ENCODE measurements around the gene TM7SF2.
"Not testable (repeated sequence)": the region's sequence is repeated elsewhere in the genome, so short reads cannot be mapped to it uniquely, and the experiment has no call there.

Gene TM7SF2

DNA sequence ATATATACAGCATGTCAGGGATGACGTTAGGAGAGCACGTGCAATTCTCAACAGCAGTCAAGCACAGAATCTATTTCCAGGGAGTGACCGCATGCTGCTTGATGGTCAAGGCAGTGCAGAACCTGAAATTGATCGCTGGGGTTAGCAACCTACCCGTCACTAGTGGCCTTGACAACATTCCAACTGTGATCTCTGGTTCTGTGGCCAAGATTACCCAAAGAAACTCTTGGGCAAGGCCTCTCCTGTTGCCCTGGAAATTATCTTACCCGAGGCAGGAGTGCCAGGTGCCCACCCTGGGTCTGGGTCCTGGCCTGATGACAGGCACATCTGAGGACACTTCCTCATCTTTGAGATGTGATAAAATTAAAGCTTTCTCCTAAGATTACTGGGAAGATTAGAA, 2.2 kb downstream of the TM7SF2 start:
- TF ChIP-seq, protein P1, sequence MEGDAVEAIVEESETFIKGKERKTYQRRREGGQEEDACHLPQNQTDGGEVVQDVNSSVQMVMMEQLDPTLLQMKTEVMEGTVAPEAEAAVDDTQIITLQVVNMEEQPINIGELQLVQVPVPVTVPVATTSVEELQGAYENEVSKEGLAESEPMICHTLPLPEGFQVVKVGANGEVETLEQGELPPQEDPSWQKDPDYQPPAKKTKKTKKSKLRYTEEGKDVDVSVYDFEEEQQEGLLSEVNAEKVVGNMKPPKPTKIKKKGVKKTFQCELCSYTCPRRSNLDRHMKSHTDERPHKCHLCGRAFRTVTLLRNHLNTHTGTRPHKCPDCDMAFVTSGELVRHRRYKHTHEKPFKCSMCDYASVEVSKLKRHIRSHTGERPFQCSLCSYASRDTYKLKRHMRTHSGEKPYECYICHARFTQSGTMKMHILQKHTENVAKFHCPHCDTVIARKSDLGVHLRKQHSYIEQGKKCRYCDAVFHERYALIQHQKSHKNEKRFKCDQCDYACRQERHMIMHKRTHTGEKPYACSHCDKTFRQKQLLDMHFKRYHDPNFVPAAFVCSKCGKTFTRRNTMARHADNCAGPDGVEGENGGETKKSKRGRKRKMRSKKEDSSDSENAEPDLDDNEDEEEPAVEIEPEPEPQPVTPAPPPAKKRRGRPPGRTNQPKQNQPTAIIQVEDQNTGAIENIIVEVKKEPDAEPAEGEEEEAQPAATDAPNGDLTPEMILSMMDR (conservative IDR thresholded peaks at IDR 0.05; ENCODE audit: low read depth, low read length): no peak
- DNase-seq (ENCODE audit: low read depth): no peak
- H3K4me3 ChIP-seq (ENCODE audit: low read length): no peak overlapping the region

DNA sequence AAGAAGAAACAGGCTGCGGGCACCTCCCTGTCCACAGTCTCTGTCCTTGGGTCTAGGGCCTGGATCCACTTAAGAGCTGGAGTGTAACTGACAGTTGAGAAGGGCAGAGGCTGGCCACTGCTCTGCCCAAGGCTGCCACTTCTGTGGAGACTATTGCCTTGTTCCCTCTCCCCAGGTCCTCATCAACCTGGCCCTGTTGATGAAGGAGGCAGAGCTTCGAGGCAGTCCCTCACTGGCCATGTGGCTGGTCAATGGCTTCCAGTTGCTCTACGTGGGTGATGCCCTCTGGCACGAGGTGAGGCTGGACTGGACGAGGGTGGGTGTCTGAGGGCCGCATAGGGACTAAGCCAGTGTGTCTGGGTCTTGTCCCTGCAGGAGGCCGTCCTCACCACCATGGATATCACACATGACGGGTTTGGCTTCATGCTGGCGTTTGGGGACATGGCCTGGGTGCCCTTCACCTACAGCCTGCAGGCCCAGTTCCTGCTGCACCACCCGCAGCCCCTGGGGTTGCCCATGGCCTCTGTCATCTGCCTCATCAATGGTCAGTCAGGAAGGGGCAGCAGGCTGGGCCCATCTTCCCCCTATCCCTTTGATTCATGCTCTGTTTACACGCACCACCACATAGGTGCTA, 3.0 kb downstream of the TM7SF2 start:
- DNase-seq (ENCODE audit: low read depth): no peak
- no peak overlapping the region for H3K4me3 ChIP-seq (ENCODE audit: low read length)
- TF ChIP-seq, protein P1 (conservative IDR thresholded peaks at IDR 0.05; ENCODE audit: low read depth, low read length): no peak

DNA sequence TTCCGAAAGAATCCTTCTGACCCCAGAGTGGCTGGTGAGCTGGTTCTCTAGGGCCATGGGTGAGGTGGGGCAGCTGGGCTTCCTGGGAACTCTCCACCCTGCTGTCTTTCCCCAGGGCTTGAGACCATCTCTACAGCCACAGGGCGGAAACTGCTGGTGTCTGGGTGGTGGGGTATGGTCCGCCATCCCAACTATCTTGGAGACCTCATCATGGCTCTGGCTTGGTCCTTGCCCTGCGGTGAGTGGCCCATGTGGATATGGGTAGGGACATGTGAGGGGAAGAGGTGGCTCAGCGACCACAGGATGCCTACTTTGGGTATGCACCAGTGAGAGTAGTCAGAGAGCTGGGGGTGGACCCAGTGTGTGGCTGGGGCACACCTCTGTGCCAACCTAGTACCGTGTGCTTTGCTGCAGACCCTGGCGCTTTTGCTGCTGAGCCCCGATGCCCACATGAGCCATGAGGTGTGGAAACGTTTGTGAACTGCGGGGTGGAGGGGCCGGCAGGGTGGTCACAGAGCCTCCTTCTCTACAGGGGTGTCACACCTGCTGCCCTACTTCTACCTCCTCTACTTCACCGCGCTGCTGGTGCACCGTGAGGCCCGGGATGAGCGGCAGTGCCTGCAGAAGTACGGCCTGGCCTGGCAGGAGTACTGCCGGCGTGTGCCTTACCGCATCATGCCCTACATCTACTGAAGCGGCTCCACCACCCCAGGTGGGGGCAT, 3.9 kb downstream of the TM7SF2 start:
- TF ChIP-seq, protein P1 (conservative IDR thresholded peaks at IDR 0.05; ENCODE audit: low read depth, low read length): no peak
- H3K4me3 ChIP-seq (ENCODE audit: low read length): no peak overlapping the region
- no peak for DNase-seq (ENCODE audit: low read depth)

DNA sequence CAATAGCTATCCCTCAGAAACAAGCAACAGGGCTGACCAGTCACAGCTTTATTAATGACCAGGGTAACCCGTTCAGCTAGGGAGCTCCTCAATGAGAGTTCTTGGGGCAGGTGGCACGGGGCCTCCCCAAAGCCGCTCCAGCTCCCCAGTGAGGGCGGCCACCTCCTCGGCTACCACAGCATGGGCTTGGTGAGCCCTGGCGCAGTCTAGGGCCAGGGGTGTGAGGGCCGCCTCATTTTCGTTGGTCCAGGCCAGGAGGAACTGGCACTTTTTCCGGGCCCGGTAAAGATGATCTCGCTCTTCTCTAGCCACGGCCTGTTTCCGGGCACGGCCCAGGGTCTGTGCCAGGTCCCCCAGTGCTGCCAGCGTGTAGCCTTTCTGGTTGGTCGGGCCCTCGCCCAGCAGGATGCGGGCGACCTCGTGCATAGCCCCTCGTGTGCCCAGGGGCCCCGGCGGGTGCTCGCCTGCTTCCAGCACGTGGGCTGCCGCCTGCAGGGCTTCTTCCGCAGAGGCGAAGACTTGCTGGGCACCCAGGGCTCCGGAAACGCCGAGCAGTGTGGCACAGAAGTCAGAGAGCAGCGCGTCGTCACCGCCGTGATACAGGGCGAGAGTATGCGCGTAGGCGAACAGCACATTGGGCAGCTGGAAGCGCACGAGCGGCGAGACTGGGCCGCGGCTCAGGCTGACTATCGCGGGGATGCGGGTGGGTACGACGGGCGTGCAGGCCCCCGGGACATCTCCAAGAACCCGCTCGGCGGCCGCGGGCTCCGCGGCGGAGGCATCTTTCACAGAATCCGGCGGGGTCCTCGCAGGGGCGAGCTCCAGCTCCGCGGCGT, 4.9 kb downstream of the TM7SF2 start:
- H3K4me3 ChIP-seq (ENCODE audit: low read length): peak overlapping the region; percentile 79
- TF ChIP-seq, protein P1 (conservative IDR thresholded peaks at IDR 0.05; ENCODE audit: low read depth, low read length): no peak

DNA sequence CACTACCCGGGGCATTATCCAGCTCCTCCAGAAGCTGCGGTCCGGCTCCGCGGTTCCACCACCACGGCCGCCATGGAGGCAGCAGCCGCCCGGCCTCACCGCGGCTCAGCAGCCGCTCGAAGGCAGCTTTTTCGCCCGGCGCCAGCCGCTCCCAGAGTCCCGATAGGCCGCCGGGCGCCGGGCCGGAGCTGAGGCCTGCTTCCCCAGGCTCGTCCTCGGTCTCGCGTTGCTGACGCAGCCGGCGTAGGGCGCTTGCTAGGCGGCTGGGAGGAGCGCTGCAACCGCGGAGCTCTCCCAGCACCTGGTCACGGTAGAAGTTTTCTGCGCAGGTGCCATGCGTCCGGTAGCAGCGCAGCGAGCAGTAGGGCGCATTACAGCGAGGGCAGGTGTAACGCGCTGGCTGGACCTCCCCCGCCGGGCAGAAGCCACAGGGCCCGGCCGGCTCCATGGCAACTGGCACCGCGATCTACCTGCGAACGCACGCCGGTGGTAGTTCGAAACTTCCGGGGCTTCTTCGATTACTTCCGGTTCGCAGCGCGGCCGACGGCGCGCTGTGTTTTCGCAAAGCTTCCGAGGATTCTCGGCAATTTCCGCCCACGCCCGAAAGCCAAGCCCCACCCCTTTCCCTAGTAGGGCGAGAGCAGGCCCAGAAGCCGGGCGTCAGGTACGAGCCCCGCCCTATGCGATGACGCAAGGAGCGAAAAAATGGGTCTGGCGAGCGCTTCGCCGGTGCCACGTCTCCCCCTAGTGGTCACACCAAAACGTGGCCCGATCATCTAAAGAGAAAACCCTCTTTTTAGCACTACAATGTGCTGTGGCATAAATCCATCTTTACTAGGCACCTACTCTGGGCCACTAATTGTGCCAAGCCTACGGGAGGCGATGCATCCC, 5.8 kb downstream of the TM7SF2 start, which contains the start of gene ZNHIT2:
Gene ZNHIT2 (minus strand): TSS at position 496 of the 891 bp plus-strand sequence. CDS start 48 bp downstream, at position 448.
- DNase-seq (ENCODE audit: low read depth): peak; percentile 92
- H3K4me3 ChIP-seq (ENCODE audit: low read length): peak within 1 kb of the TSS; percentile 79
- TF ChIP-seq, protein P1 (conservative IDR thresholded peaks at IDR 0.05; ENCODE audit: low read depth, low read length): peak; percentile 92

More for the DNA sequence above, 4.9 kb downstream of the TM7SF2 start:
- no peak for DNase-seq (ENCODE audit: low read depth)

DNA sequence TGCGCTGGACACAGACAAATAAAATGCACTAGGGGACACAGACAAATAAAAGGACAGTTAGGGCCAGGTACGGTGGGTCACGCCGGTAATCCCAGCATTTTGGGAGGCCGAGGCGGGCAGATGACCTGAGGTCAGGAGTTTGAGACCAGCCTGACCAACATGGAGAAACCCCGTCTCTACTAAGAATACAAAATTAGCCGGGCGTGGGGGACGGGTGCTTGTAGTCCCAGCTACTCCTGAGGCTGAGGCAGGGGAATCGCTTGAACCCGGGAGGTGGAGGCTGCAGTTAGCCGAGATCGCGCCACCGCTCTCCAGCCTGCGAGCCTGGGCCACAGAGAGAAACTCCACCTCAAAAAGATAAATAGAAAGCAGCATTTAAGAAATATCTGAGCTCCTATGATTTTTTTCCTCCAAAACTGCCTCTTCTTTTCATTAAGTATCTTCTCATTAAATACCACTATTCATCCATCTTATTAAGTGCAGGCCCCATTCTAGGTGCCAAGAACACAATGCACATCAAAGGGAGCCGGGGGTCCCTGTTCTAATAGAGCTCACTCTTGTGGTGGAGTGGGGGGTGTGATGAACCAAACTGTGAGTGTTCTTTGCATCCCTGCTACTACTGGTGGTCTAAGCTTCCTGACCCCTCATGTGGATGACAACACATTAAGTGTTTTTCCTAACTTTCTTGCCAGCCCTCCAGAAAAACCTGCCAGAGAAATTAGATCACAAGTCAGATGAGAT, 6.6 kb downstream of the TM7SF2 start:
- H3K4me3 ChIP-seq (ENCODE audit: low read length): no peak overlapping the region
- DNase-seq (ENCODE audit: low read depth): no peak
- TF ChIP-seq, protein P1 (conservative IDR thresholded peaks at IDR 0.05; ENCODE audit: low read depth, low read length): no peak

DNA sequence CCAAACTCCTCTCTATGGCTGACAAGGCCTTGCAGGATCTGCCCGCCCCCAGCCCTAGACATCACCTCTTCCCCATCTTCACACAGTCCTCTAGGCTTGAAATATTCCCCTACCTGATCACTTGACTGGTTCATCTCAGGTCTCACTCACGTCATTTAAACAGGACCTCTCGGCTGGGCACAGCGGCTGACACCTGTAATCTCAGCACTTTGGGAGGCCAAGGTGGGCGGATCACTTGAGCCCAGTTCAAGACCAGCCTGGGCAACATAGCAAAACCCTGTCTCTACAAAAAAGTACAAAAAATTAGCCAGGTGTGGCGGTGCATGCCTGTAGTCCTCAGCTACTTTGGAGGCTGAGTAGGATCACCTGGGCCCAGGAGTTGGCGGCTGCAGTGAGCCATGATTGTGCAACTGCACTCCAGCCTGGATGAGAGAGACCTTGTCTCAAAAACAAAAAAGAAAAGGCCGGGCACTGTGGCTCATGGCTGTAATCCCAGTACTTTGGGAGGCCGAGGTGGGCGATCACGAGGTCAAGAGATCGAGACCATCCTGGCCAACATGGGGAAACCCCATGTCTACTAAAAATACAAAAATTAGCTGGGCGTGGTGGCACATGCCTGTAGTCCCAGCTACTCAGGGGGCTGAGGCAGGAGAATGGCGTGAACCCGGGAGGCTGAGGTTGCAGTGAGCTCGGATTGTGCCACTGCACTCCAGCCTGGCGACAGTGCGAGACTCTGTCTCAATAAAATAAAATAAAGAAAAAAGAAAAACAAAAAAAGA, 7.4 kb downstream of the TM7SF2 start:
- H3K4me3 ChIP-seq (ENCODE audit: low read length); DNase-seq (ENCODE audit: low read depth): not testable (repeated sequence)
